NCI-H446 (cell line): ENCODE results near the gene SYT10.
"Not testable (repeated sequence)": the region's sequence is repeated elsewhere in the genome, so short reads cannot be mapped to it uniquely, and the experiment has no call there.

Experiments
- DNase-seq, 2 experiments: peaks; one replicate each; lab custom pipeline; 2025; lab: John Stamatoyannopoulos, UW

The SYT10 gene

GRCh38 chr12:33349791-33350190 is 89.8 kb downstream of the SYT10 start:
- no peak for DNase-seq

GRCh38 chr12:33331961-33332398 is 107.6 kb downstream of the SYT10 start:
- DNase-seq = not testable (repeated sequence)

- no peak for DNase-seq
Measured at GRCh38 chr12:33330940-33331339, 108.7 kb downstream of the SYT10 start.
